MM.1S (cell line): ENCODE data around the gene CD47.

Experiments used
- DNase-seq: peaks from one replicate; pipeline ENCODE4 v3.0.0-alpha.2; 2015
- H2AFZ ChIP-seq: fragments of 300-600 bp; sonication (generic); 2 replicates; pipeline ENCODE4 v1.6.0; 2016; ENCODE audit warnings: antibody characterized with exemption, low read length
- H3F3A ChIP-seq: fragments of 300-600 bp; sonication (generic); 2 replicates; pipeline ENCODE4 v1.6.1; 2016; ENCODE audit warnings: mild to moderate bottlenecking, antibody characterized with exemption, low read length, moderate library complexity, mixed read lengths; ENCODE audit not compliant: insufficient read depth
- H3K27ac ChIP-seq: fragments of 300-600 bp; sonication (generic); 2 replicates; pipeline ENCODE4 v1.5.1; 2016; ENCODE audit warnings: mild to moderate bottlenecking, low read length
- H3K27me3 ChIP-seq: fragments of 300-600 bp; sonication (generic); replicated peaks from 2 replicates; pipeline ENCODE4 v1.6.0; 2016; ENCODE audit warnings: low read length; ENCODE audit not compliant: insufficient read depth
- H3K36me3 ChIP-seq: fragments of 300-600 bp; sonication (generic); replicated peaks from 2 replicates; pipeline ENCODE4 v1.6.1; 2016; ENCODE audit warnings: mild to moderate bottlenecking, low read length, mixed read lengths; ENCODE audit not compliant: insufficient read depth
- H3K4me1 ChIP-seq: fragments of 300-600 bp; sonication (generic); 2 replicates; pipeline ENCODE4 v1.6.1; 2016; ENCODE audit warnings: low read length, mixed read lengths
- H3K4me2 ChIP-seq: fragments of 300-600 bp; sonication (generic); 2 replicates; pipeline ENCODE4 v1.6.0; 2016; ENCODE audit warnings: low read depth, low read length
- H3K4me3 ChIP-seq: fragments of 300-600 bp; sonication (generic); 2 replicates; pipeline ENCODE4 v1.5.1; 2016; ENCODE audit warnings: low read length, mixed read lengths
- H3K79me2 ChIP-seq: fragments of 300-600 bp; sonication (generic); 2 replicates; pipeline ENCODE4 v1.6.1; 2016; ENCODE audit warnings: mixed run types, low read length, mixed read lengths
- H3K9ac ChIP-seq: fragments of 300-600 bp; sonication (generic); 2 replicates; pipeline ENCODE4 v1.6.1; 2016; ENCODE audit warnings: low read length, mixed read lengths
- H3K9me2 ChIP-seq: fragments of 300-600 bp; sonication (generic); replicated peaks from 2 replicates; pipeline ENCODE4 v1.6.1; 2016; ENCODE audit warnings: mild to moderate bottlenecking, low read length, mixed read lengths; ENCODE audit not compliant: insufficient read depth
- H3K9me3 ChIP-seq: fragments of 300-600 bp; sonication (generic); replicated peaks from 2 replicates; pipeline ENCODE4 v1.6.1; 2016; ENCODE audit warnings: mild to moderate bottlenecking, low read length, mixed read lengths; ENCODE audit not compliant: insufficient read depth
- H4K20me1 ChIP-seq: fragments of 300-600 bp; sonication (generic); 2 replicates; pipeline ENCODE4 v1.6.1; 2016; ENCODE audit warnings: mild to moderate bottlenecking, low read length, moderate library complexity, mixed read lengths; ENCODE audit not compliant: insufficient read depth
- EZH2 ChIP-seq: fragments of 300-600 bp; sonication (generic); optimal IDR thresholded peaks from 2 replicates; pipeline ENCODE3; 2017; ENCODE audit warnings: low read depth, mild to moderate bottlenecking, antibody characterized with exemption, low read length, mixed read lengths
- EZH2phosphoT487 ChIP-seq: fragments of 300-600 bp; sonication (generic); IDR thresholded peaks from 2 replicates; pipeline ENCODE4 v1.6.1; 2018; ENCODE audit warnings: antibody characterized with exemption, low read length
- TF ChIP-seq, protein P1 (sequence below): fragments of 300-600 bp; sonication (generic); IDR thresholded peaks from 2 replicates; pipeline ENCODE4 v1.5.1; 2016; ENCODE audit warnings: antibody characterized with exemption, low read length, mixed read lengths

The CD47 gene

DNA sequence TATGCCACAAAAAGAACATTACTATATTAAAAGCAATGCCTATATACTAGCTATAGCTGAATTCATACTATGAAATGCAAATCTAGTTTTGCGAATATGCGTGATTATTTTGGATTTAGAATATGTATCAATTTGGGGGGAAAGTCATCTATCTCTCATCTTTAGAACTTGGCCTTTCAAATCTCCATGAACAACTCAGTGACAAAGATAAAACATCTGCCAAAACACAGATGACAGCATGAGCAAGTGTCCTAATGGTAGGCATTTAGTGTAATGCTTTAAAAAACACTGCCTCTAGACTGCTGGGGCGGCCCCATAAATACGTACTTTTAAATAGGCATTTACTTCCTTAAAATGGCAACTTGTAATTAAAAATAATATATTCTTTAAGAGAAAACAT, 2.7 kb downstream of the CD47 start:
- H3K9me3 ChIP-seq = no peaks in the 10 kb centered on the region
- DNase-seq = no peak
- no peak overlapping the region for H3K4me3 ChIP-seq
- peaks cover 21% of the 10 kb centered on the region for H3F3A ChIP-seq
- H3K27me3 ChIP-seq = no peaks in the 10 kb centered on the region
- H3K36me3 ChIP-seq = no peaks in the 10 kb centered on the region
- peaks cover 75% of the 10 kb centered on the region for H3K79me2 ChIP-seq
- peak overlapping the region; percentile 95; the same call in 1 of the 2 replicates for H3K4me2 ChIP-seq
- no peak overlapping the region for H3K27ac ChIP-seq
- H3K9me2 ChIP-seq = no peaks in the 10 kb centered on the region
- 0 out of 2 replicates have a peak, but pooled peaks cover 9% of the 10 kb centered on the region for H4K20me1 ChIP-seq
- no peak overlapping the region for H3K9ac ChIP-seq
- H3K4me1 ChIP-seq = peaks cover 8% of the 10 kb centered on the region; the same call in 1 of the 2 replicates
- TF ChIP-seq, protein P1, sequence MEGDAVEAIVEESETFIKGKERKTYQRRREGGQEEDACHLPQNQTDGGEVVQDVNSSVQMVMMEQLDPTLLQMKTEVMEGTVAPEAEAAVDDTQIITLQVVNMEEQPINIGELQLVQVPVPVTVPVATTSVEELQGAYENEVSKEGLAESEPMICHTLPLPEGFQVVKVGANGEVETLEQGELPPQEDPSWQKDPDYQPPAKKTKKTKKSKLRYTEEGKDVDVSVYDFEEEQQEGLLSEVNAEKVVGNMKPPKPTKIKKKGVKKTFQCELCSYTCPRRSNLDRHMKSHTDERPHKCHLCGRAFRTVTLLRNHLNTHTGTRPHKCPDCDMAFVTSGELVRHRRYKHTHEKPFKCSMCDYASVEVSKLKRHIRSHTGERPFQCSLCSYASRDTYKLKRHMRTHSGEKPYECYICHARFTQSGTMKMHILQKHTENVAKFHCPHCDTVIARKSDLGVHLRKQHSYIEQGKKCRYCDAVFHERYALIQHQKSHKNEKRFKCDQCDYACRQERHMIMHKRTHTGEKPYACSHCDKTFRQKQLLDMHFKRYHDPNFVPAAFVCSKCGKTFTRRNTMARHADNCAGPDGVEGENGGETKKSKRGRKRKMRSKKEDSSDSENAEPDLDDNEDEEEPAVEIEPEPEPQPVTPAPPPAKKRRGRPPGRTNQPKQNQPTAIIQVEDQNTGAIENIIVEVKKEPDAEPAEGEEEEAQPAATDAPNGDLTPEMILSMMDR = no peak
- no peak for TF ChIP-seq EZH2
- no peak for TF ChIP-seq EZH2phosphoT487
- H2AFZ ChIP-seq = no peak overlapping the region

DNA sequence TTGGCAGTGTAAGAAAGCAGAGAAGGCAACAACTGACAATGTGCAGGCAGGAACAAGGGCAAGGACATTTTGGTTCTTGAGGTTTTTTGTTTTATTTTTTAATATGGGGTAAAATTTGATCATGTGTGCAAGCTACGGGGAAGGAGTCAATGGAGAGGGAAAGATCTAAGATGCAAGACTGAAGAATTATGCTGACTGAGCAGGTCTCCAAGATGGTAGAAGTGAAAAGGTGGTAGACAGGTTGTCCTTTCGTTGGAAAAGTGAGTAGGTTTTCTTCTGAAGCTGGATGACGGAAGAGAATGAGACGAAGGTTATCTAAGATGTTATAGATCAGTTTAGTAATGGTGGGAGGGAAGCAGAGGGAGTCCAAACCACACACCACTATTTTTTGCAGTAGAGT, 4.2 kb downstream of the CD47 start:
- no peak overlapping the region for H3K9ac ChIP-seq
- peaks cover 21% of the 10 kb centered on the region for H3F3A ChIP-seq
- peaks cover 8% of the 10 kb centered on the region; the same call in 1 of the 2 replicates for H3K4me1 ChIP-seq
- DNase-seq = no peak
- no peaks in the 10 kb centered on the region for H3K27me3 ChIP-seq
- no peaks in the 10 kb centered on the region for H3K9me2 ChIP-seq
- no peak overlapping the region for H3K27ac ChIP-seq
- TF ChIP-seq, protein P1 = no peak
- TF ChIP-seq EZH2phosphoT487 (no peak), EZH2 (no peak)
- H3K4me3 ChIP-seq = no peak overlapping the region
- peaks cover 90% of the 10 kb centered on the region for H3K79me2 ChIP-seq
- H3K9me3 ChIP-seq = no peaks in the 10 kb centered on the region
- H3K36me3 ChIP-seq = no peaks in the 10 kb centered on the region
- no peak overlapping the region for H2AFZ ChIP-seq
- no peak overlapping the region for H3K4me2 ChIP-seq
- H4K20me1 ChIP-seq = 0 out of 2 replicates have a peak, but pooled peaks cover 9% of the 10 kb centered on the region

DNA sequence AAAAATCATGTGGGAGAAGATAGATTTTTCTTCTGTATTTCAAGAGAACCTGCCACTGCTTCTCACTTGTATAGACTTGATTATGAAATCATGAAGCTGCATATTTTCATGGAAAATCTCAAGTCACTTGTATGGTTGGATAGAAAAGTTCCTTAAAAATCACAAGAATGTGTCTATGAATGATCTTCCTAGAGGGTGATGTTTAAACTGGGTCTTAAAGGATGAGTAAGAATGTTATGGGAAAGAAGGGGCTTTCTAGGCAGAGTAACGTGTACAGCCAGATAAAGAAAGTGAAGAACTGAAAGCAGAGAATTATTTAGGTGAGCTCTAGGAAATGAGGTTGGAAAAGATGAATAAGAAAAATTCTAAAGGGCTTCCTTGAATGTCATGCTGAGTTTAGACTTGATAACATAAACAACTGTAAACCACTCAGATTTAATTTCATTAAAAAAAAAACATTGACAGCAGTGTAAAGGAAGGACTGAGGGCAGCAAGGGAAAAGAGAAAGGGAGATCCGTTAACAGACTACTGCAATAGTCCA, 5.0 kb downstream of the CD47 start:
- Histone ChIP-seq H4K20me1 (0 out of 2 replicates have a peak, but pooled peaks cover 9% of the 10 kb centered on the region), H3K27ac (no peak overlapping the region), H3K9me2 (no peaks in the 10 kb centered on the region), H2AFZ (no peak overlapping the region), H3K36me3 (no peaks in the 10 kb centered on the region), H3K4me3 (no peak overlapping the region), H3K9me3 (no peaks in the 10 kb centered on the region), H3K4me1 (peaks cover 8% of the 10 kb centered on the region; the same call in 1 of the 2 replicates), H3K9ac (no peak overlapping the region), H3F3A (peaks cover 21% of the 10 kb centered on the region), H3K4me2 (no peak overlapping the region), H3K79me2 (peaks cover 98% of the 10 kb centered on the region), H3K27me3 (no peaks in the 10 kb centered on the region)
- DNase-seq = no peak
- TF ChIP-seq, protein P1 = no peak
- no peak for TF ChIP-seq EZH2phosphoT487
- TF ChIP-seq EZH2 = no peak
